K562 (cell line): Measurements from ENCODE around the gene OGN. TPM values are rescaled to one million over a fixed set of nuclear protein-coding genes. Genes with fewer than 3 reads are reported as not detected.

ENCODE experiments used
- ATAC-seq: fragments of 200-7000 bp; cut with Tn5 transposase; 3 replicates; pipeline ENCODE4 v1.9.1; 2020; ENCODE audit warnings: moderate library complexity
- BruUV-seq: library from RNA; stranded (reverse); fragments of 400-500 nt; replicated peaks from 2 replicates; lab custom pipeline; 2021; lab: Mats Ljungman, UMichigan
- CTCF ChIA-PET: fragments of 300-600 bp; formaldehyde crosslinking; extraction: SDS; loops from one replicate; lab custom pipeline; 2021; ENCODE audit warnings: low intra/inter-chr PET ratio; lab: Yijun Ruan, JAX
- POLR2A ChIA-PET: fragments of 300-600, 350-650 bp; sonication (Branson Sonifier 250); formaldehyde crosslinking; extraction: SDS; loops from one replicate; lab custom pipeline; 2021; ENCODE audit warnings: antibody characterized with exemption, inconsistent platforms; lab: Yijun Ruan, JAX
- DNase-seq, 4 experiments: peaks; one replicate each; pipeline versions ENCODE4 v3.0.0 to v3.0.0-alpha.2; 2011 to 2018; ENCODE audit warnings: low spot score in 3 of 4, mixed read lengths in 3 of 4; ENCODE audit errors: extremely low read depth in 1 of 4
- FAIRE-seq: peaks from 2 replicates; lab custom pipeline; 2011; peaks lifted over from hg19 to GRCh38; lab: Jason Lieb, UNC
- H2AFZ ChIP-seq: 2 replicates; pipeline ENCODE4 v1.6.0; 2011; ENCODE audit warnings: low read depth, low read length, control low read depth, inconsistent platforms
- H3K27ac ChIP-seq: fragments of 200-600 bp; 3 replicates; pipeline ENCODE4 v1.8.0; 2011; ENCODE audit warnings: low read depth, mild to moderate bottlenecking, control low read depth, inconsistent platforms, low read length, moderate library complexity, mixed read lengths; ENCODE audit errors: extremely low read depth
- H3K27me3 ChIP-seq, 2 experiments: fragments of 300-600 bp in 1 of 2; 2 replicates in 1 of 2; 3 replicates in 1 of 2; pipeline versions ENCODE4 v1.6.0 to v1.8.0; 2011; ENCODE audit warnings: inconsistent platforms in 2 of 2, low read length in 2 of 2, mild to moderate bottlenecking in 1 of 2, mixed read lengths in 1 of 2, moderate library complexity in 1 of 2; ENCODE audit not compliant: control insufficient read depth in 2 of 2, insufficient read depth in 2 of 2
- H3K36me3 ChIP-seq: fragments of 300-600 bp; 3 replicates; pipeline ENCODE4 v1.8.0; 2011; ENCODE audit warnings: mild to moderate bottlenecking, low read length, inconsistent platforms; ENCODE audit not compliant: control insufficient read depth, insufficient read depth
- H3K4me1 ChIP-seq, 2 experiments: fragments of 200-600 bp in 1 of 2; replicated peaks in 1 of 2; 2 replicates in 1 of 2; 3 replicates in 1 of 2; pipeline versions ENCODE4 v1.5.1 to v1.8.0; 2011; ENCODE audit warnings: inconsistent platforms in 2 of 2, low read length in 2 of 2, mild to moderate bottlenecking in 1 of 2, mixed read lengths in 1 of 2, moderate library complexity in 1 of 2; ENCODE audit not compliant: control insufficient read depth in 2 of 2, insufficient read depth in 2 of 2
- H3K4me2 ChIP-seq: 2 replicates; pipeline ENCODE4 v1.6.1; 2011; ENCODE audit warnings: low read length, control low read depth, inconsistent platforms, mixed read lengths; ENCODE audit not compliant: insufficient read depth
- H3K4me3 ChIP-seq: fragments of 200-600 bp; sonication (generic), shearing (Covaris generic); 2 replicates; pipeline ENCODE4 v1.5.1; 2016; ENCODE audit warnings: control low read depth, inconsistent platforms
- H3K79me2 ChIP-seq: fragments of 200-600 bp; 3 replicates; pipeline ENCODE4 v1.8.0; 2011; ENCODE audit warnings: low read length, inconsistent platforms; ENCODE audit not compliant: control insufficient read depth, insufficient read depth
- H3K9ac ChIP-seq, 2 experiments: 2 replicates each; pipeline versions ENCODE4 v1.6.0 to v1.6.1; 2011; ENCODE audit warnings: low read depth in 2 of 2, low read length in 2 of 2, control low read depth in 1 of 2, inconsistent platforms in 1 of 2, mild to moderate bottlenecking in 1 of 2, mixed read lengths in 1 of 2; ENCODE audit not compliant: insufficient read depth in 1 of 2
- H3K9me1 ChIP-seq: one replicate; pipeline ENCODE4 v1.6.0; 2011; ENCODE audit warnings: inconsistent platforms, mild to moderate bottlenecking, low read length, moderate library complexity; ENCODE audit not compliant: control insufficient read depth, insufficient read depth
- H3K9me3 ChIP-seq: replicated peaks from 2 replicates; pipeline ENCODE4 v1.5.1; 2011; ENCODE audit warnings: low read depth, low read length, inconsistent platforms; ENCODE audit not compliant: control insufficient read depth, insufficient read depth
- H4K20me1 ChIP-seq: replicated peaks from 2 replicates; pipeline ENCODE4 v1.6.1; 2011; ENCODE audit warnings: low read length, inconsistent platforms, mixed read lengths; ENCODE audit not compliant: control insufficient read depth, insufficient read depth
- ATF3 ChIP-seq, 2 experiments: fragments of 450-650 bp in 1 of 2; sonication (generic) in 1 of 2; formaldehyde crosslinking in 1 of 2; IDR thresholded peaks in 1 of 2; conservative IDR thresholded peaks in 1 of 2; 2 replicates each; pipeline versions ENCODE4 v1.6.1 to v1.8.1; 2016 to 2023; ENCODE audit warnings: mild to moderate bottlenecking in 2 of 2, moderate library complexity in 2 of 2, inconsistent platforms in 1 of 2, missing genetic modification reagents in 1 of 2
- ATF6 ChIP-seq: sonication (generic); formaldehyde crosslinking; IDR thresholded peaks from 2 replicates; pipeline ENCODE4 v1.4.0; 2020; ENCODE audit warnings: mild to moderate bottlenecking, missing genetic modification reagents
- C11orf30 ChIP-seq: fragments of 450-650 bp; IDR thresholded peaks from 2 replicates; pipeline ENCODE4 v1.6.1; 2016; ENCODE audit warnings: low read depth, mild to moderate bottlenecking
- CTCF ChIP-seq, 3 experiments: IDR thresholded peaks in 2 of 3; conservative IDR thresholded peaks in 1 of 3; 2 replicates each; pipeline ENCODE4 v1.5.1; 2011 to 2012; ENCODE audit warnings: low read length in 3 of 3, mild to moderate bottlenecking in 3 of 3, control low read depth in 2 of 3, improper control_type of control experiment in 1 of 3, inconsistent platforms in 1 of 3, low read depth in 1 of 3, mixed read lengths in 1 of 3, moderate library complexity in 1 of 3; ENCODE audit not compliant: insufficient read depth in 2 of 3
- L3MBTL2 ChIP-seq: fragments of 450-650 bp; IDR thresholded peaks from 2 replicates; pipeline ENCODE4 v1.6.1; 2016; ENCODE audit warnings: mild to moderate bottlenecking, moderate library complexity
- NCOR1 ChIP-seq: fragments of 450-650 bp; IDR thresholded peaks from 2 replicates; pipeline ENCODE4 v1.6.1; 2016; ENCODE audit warnings: mild to moderate bottlenecking, moderate library complexity
- RAD21 ChIP-seq, 2 experiments: fragments of 250-450 bp in 1 of 2; fragments of 450-650 bp in 1 of 2; sonication (Bioruptor Pico) in 1 of 2; formaldehyde crosslinking in 1 of 2; IDR thresholded peaks in 1 of 2; conservative IDR thresholded peaks in 1 of 2; 2 replicates each; pipeline versions ENCODE4 v1.4.0 to v1.8.0; 2020 to 2022; ENCODE audit warnings: mild to moderate bottlenecking in 2 of 2, moderate library complexity in 1 of 2
- RFX7 ChIP-seq: fragments of 250-450 bp; sonication (Bioruptor Pico); IDR thresholded peaks from 2 replicates; pipeline ENCODE4 v1.5.1; 2021; ENCODE audit warnings: mild to moderate bottlenecking
- SIN3A ChIP-seq, 2 experiments: fragments of 150-350 bp in 1 of 2; IDR thresholded peaks; 2 replicates each; pipeline ENCODE4 v1.6.1; 2011 to 2016; ENCODE audit warnings: borderline replicate concordance in 2 of 2, low read depth in 2 of 2, low read length in 2 of 2, mild to moderate bottlenecking in 2 of 2, moderate library complexity in 2 of 2; ENCODE audit not compliant: control insufficient read depth in 1 of 2
- SMARCB1 ChIP-seq: IDR thresholded peaks from 2 replicates; pipeline ENCODE4 v1.6.1; 2011; ENCODE audit warnings: improper control_type of control experiment, low read depth; ENCODE audit not compliant: insufficient read length
- TEAD1 ChIP-seq, 2 experiments: fragments of 450-650 bp in 1 of 2; sonication (generic) in 1 of 2; formaldehyde crosslinking; IDR thresholded peaks; 2 replicates each; pipeline versions ENCODE4 v1.4.0 to v1.8.0; 2020 to 2022; ENCODE audit warnings: mild to moderate bottlenecking in 2 of 2, missing genetic modification reagents in 1 of 2
- ZNF280B ChIP-seq: fragments of 250-450 bp; sonication (Bioruptor Pico); IDR thresholded peaks from 2 replicates; pipeline ENCODE4 v1.5.1; 2021; ENCODE audit warnings: mild to moderate bottlenecking
- ZNF316 ChIP-seq: fragments of 450-650 bp; IDR thresholded peaks from 2 replicates; pipeline ENCODE4 v1.6.1; 2016
- WGBS: fragments of 100-300 bp; shearing (Covaris generic); methylation state at CpG from one replicate; pipeline ENCODE4 v1.1.6; 2016; ENCODE audit warnings: low coverage, mixed read lengths; ENCODE audit not compliant: insufficient coverage; ENCODE audit errors: missing lambda C conversion rate; 5-methylcytosine and 5-hydroxymethylcytosine counted together
- in situ Hi-C: fragments of 300-500 bp; cut with MboI; formaldehyde crosslinking; loops from 4 replicates; pipeline ENCODE4 v1.15.0; 2018; ENCODE audit warnings: inconsistent platforms, mixed read lengths
- intact Hi-C: fragments of 100-400 bp; cut with micrococcal nuclease; formaldehyde crosslinking; loops from 2 replicates; pipeline ENCODE4 v1.14.2; 2022
- polyA plus RNA-seq, 8 experiments: library from polyadenylated mRNA; depleted of rRNA in 4 of 8; stranded (reverse) in 5 of 8; unstranded in 3 of 8; fragments of >200 nt; fragmentation: Nextera tagmentation in 2 of 8; fragmentation: Illumina TruSeq in 1 of 8; extraction: Ambion mirVana in 2 of 8; extraction: Trizol in 1 of 8; gene quantifications; 2 replicates each; pipeline versions ENCODE4 v1.2.1 to v1.2.3, GENCODE V29; 2011 to 2014; ENCODE audit warnings: inconsistent platforms in 1 of 8, missing spikeins in 1 of 8
- total RNA-seq, 7 experiments: library from RNA; depleted of rRNA in 6 of 7; stranded (reverse); fragments of >200 nt in 6 of 7; fragmentation: Illumina TruSeq in 2 of 7; extraction: Trizol in 2 of 7; gene quantifications; 2 replicates each; pipeline versions ENCODE4 v1.2.1 to v1.2.3, GENCODE V29; 2011 to 2021; ENCODE audit warnings: low replicate concordance in 1 of 7

OGN gene
- total and polyA plus RNA-seq, 9 of the 15 experiments (the other 6 are each of a cell fraction or from before 2014, with no cell fraction given) = 0.07 to 0.17 TPM; not detected in 7

GRCh38 chr9:92438900-92439526 is 34.6 kb upstream of the OGN start:
- no peaks in the 10 kb centered on the region for H3K9me3 ChIP-seq
- DNase-seq (no peak), ATAC-seq (no peak), FAIRE-seq (no peak)
- H3K27me3 ChIP-seq = no peaks in the 10 kb centered on the region
- H3K27ac ChIP-seq = no peak overlapping the region
- ChIA-PET CTCF (interaction anchor here (1.3 to 1.5 kb wide), 4 partner anchors 111 to 305 kb away, joined by 4 to 13 read pairs (median 5); no protein-coding TSS in a partner anchor), POLR2A (interaction anchor here (0.6 kb wide), 1 partner anchor 11 kb away, joined by 3 read pairs; no protein-coding TSS in a partner anchor)
- BruUV-seq = no TSS peak
- H3K4me3 ChIP-seq = no peak overlapping the region
- H2AFZ ChIP-seq = no peak overlapping the region
- in situ Hi-C loops = loop anchor here (10.0 kb wide), 1 partner anchor 304 kb away; no protein-coding TSS in a partner anchor
- no peak overlapping the region for H3K4me2 ChIP-seq
- H3K9ac ChIP-seq = no peak overlapping the region
- no peaks in the 10 kb centered on the region for H3K36me3 ChIP-seq
- no peaks in the 10 kb centered on the region for H3K4me1 ChIP-seq
- 56% methylated on average over 5 of the region's 5 CpGs for WGBS
- H4K20me1 ChIP-seq = no peaks in the 10 kb centered on the region
- H3K79me2 ChIP-seq = no peaks in the 10 kb centered on the region
- H3K9me1 ChIP-seq = no peaks in the 10 kb centered on the region
- intact Hi-C loops = loop anchor here (5.0 to 10.0 kb wide), 2 partner anchors 84 to 112 kb away; partner anchors contain the start of genes CENPP and NOL8
- TF ChIP-seq NCOR1 (no peak), RFX7 (CRISPR knock-in tag) (no peak), CTCF (IDR thresholded peaks at IDR 0.05 in 2 of 3, conservative IDR thresholded peaks at IDR 0.05 in 1 of 3; ENCODE audit: insufficient read depth in 2 of 3, low read depth in 1 of 3, low read length in 3 of 3) (peak in 2 of 3 experiments; percentile 9 to 53; a peak in 3 of 6 replicates), SIN3A (IDR thresholded peaks at IDR 0.05; ENCODE audit: borderline replicate concordance in 2 of 2, control insufficient read depth in 1 of 2, low read depth in 2 of 2, low read length in 2 of 2) (no peak), C11orf30 (peak; percentile 74; the same call in 1 of the 2 replicates), ATF3 (IDR thresholded peaks at IDR 0.05) (no peak), ATF3 (CRISPR knock-in tag; conservative IDR thresholded peaks at IDR 0.05) (no peak), L3MBTL2 (no peak), SMARCB1 (no peak), TEAD1 (CRISPR knock-in tag; IDR thresholded peaks at IDR 0.05) (no peak), ATF6 (no peak), ZNF316 (peak; percentile 90), RAD21 (CRISPR knock-in tag; conservative IDR thresholded peaks at IDR 0.05 in 1 of 2, IDR thresholded peaks at IDR 0.05 in 1 of 2) (peak; percentile 41 to 51), ZNF280B (no peak)
